Measurements from ENCODE around the gene MFRP. TPM values are rescaled to one million over a fixed set of nuclear protein-coding genes. Genes with fewer than 3 reads are reported as not detected.

MFRP gene
- total RNA-seq, 2 donors from 2014 or later: not detected

DNA sequence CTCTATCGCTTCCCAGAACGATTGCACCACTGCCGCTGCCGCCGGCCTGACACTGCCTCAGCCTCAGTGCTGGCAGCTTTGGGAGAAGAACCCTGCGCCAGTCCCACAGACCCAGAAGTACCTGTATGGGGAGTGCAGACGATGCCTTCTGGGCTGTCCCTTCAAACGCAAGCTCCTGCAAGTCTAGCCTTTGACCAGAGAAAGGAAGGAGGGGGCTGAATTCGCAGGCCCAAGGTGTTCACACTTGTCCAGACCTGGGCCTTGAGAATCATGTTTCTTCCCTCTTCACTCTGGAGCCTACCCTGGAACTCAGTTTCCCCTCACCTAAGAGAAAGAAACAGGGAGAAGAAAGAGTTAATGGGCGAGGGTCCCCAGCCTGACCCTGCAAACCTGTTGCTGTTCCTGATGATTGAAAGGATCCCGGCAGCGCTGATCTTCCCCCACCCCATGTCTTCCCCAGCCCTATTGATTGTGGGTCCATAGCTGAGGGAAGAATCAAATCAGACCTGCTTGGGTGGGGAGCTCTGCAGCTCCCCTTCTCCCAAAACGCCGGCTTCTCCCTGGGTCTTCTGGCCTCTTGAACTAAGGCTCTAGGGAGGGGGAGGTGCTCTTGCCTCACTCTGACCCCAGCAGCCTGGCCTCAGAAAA, 28.8 kb downstream of the MFRP start:
- TF ChIP-seq, protein P1, sequence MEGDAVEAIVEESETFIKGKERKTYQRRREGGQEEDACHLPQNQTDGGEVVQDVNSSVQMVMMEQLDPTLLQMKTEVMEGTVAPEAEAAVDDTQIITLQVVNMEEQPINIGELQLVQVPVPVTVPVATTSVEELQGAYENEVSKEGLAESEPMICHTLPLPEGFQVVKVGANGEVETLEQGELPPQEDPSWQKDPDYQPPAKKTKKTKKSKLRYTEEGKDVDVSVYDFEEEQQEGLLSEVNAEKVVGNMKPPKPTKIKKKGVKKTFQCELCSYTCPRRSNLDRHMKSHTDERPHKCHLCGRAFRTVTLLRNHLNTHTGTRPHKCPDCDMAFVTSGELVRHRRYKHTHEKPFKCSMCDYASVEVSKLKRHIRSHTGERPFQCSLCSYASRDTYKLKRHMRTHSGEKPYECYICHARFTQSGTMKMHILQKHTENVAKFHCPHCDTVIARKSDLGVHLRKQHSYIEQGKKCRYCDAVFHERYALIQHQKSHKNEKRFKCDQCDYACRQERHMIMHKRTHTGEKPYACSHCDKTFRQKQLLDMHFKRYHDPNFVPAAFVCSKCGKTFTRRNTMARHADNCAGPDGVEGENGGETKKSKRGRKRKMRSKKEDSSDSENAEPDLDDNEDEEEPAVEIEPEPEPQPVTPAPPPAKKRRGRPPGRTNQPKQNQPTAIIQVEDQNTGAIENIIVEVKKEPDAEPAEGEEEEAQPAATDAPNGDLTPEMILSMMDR (IDR thresholded peaks at IDR 0.05): no peak
- no peak for TF ChIP-seq POLR2A (IDR thresholded peaks at IDR 0.05)
- no peak for TF ChIP-seq POLR2AphosphoS5 (IDR thresholded peaks at IDR 0.05)
- no peaks in the 10 kb centered on the region for H3K4me1 ChIP-seq (replicated peaks)
- WGBS: 46% methylated on average over 14 of the region's 14 CpGs
- DNase-seq (ENCODE audit: low spot score): no peak
- H3K36me3 ChIP-seq: no peaks in the 10 kb centered on the region
- peak overlapping the region in 1 of 2 donors; percentile 28 for H3K4me3 ChIP-seq
- intact Hi-C loops (cut with DNase I): loop anchor here (2.0 kb wide), 1 partner anchor 57 kb away; no protein-coding TSS in a partner anchor
- peak overlapping the region; percentile 65 to 81 for H3K27ac ChIP-seq
- no peaks in the 10 kb centered on the region for H3K9me3 ChIP-seq
- peaks cover 7% of the 10 kb centered on the region for H3K27me3 ChIP-seq (replicated peaks; ENCODE audit: insufficient read depth)

DNA sequence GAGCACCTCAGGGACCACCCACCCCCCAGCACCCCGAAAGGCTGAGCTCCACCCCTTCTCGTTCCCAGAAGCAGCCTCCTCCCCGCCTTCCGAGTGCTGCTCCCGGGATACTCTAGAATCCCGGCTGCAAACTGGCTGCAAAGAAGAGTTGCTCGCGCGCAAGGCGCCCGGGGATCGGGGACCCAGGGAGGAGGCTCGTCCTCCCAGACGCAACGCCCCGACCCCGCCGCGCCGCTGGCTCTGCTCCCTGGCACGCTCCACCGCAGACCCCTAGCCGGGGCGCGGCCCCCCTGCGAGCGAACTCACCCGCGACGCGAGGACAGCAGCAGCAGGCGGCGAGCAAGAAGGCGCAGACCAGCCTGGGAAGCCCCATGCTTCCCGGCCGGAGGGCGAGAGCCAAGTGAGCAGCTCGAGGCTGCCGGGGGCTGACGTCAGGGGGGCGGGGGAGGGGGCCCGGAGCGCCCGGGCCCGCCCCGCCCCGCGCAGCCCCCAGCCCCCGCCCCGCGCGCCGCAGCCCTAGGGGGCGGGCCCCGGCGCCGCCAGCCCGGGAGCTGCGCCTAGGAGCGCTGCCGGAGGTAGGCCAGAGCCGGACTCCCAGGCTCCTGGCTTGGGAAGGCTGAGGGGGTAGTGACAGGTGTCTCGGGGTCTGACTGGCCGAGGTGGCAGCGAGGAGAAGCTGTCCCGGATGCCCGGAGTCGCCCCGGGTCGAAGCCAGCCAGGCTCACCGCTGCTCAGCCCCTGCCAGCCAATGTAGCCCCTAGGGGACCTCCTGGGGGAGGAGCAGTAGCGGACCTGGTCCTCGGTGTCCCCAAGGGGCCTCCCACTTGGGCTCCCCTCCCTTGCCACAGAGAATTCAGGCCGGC, 29.5 kb downstream of the MFRP start, which contains the start of gene MCAM:
TSS of gene MCAM (minus strand) at position 402 of the 863 bp plus-strand sequence. CDS start at position 373, 29 bp downstream.
- Histone ChIP-seq H3K36me3 (no peaks in the 10 kb centered on the region), H3K4me1 (replicated peaks) (no peaks in the 10 kb centered on the region), H3K4me3 (peak within 1 kb of the TSS; percentile 28 to 40), H3K27me3 (replicated peaks; ENCODE audit: insufficient read depth) (peaks cover 7% of the 10 kb centered on the region), H3K27ac (peak within 1 kb of the TSS; percentile 66 to 81), H3K9me3 (no peaks in the 10 kb centered on the region)
- WGBS: 2% methylated on average over 40 of the region's 74 CpGs
- no peak for DNase-seq (ENCODE audit: low spot score)
- intact Hi-C loops (cut with DNase I): loop anchor here (2.0 kb wide), 1 partner anchor 58 kb away; no protein-coding TSS in a partner anchor
- TF ChIP-seq POLR2A (IDR thresholded peaks at IDR 0.05): no peak
- TF ChIP-seq, protein P1 (IDR thresholded peaks at IDR 0.05): no peak
- no peak for TF ChIP-seq POLR2AphosphoS5 (IDR thresholded peaks at IDR 0.05)

DNA sequence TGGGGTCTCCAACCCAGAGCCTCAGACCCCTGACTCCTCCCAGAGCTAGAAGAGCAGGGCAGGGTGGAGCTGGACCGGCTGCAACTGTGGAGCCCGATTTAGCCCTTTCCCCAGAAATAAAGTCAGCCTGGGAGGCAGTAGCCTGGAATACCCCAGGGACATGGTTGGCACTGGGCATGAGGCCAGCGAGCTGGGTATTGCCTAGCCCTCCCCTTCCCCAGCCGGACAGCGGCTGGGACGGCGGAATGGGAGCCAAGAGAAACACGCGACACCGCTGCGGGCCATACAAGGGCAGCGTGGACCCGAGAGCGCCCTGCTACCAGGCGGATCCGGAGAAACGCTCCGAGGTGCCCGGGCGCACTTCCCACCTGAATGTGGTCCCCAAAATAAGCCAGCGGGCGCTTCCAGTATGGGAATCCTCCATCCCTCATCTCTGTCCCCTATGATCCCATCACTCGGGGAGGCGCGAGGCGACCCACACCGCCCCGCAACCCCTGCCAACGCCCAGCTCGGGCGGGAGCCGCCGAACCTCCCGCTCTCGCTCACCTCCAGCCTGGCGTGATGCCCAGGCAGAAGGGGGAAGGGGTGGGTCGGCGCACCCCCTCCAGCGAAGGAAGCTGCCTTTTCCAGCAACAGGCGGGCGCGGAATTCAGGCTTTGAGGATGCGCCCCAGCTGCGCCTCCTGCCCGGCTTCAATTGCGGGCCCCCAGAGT, 30.3 kb downstream of the MFRP start:
- TF ChIP-seq POLR2A (IDR thresholded peaks at IDR 0.05) (no peak), POLR2AphosphoS5 (IDR thresholded peaks at IDR 0.05) (no peak)
- TF ChIP-seq, protein P1 (IDR thresholded peaks at IDR 0.05): no peak
- no peaks in the 10 kb centered on the region for H3K9me3 ChIP-seq
- no peak for DNase-seq (ENCODE audit: low spot score)
- intact Hi-C loops (cut with DNase I): loop anchor here (2.0 kb wide), 1 partner anchor 59 kb away; no protein-coding TSS in a partner anchor
- H3K36me3 ChIP-seq: no peaks in the 10 kb centered on the region
- peak overlapping the region; percentile 28 to 40 for H3K4me3 ChIP-seq
- 2% methylated on average over 34 of the region's 46 CpGs for WGBS
- H3K4me1 ChIP-seq (replicated peaks): no peaks in the 10 kb centered on the region
- H3K27ac ChIP-seq: peak overlapping the region; percentile 66 to 72
- H3K27me3 ChIP-seq (replicated peaks; ENCODE audit: insufficient read depth): peaks cover 7% of the 10 kb centered on the region

DNA sequence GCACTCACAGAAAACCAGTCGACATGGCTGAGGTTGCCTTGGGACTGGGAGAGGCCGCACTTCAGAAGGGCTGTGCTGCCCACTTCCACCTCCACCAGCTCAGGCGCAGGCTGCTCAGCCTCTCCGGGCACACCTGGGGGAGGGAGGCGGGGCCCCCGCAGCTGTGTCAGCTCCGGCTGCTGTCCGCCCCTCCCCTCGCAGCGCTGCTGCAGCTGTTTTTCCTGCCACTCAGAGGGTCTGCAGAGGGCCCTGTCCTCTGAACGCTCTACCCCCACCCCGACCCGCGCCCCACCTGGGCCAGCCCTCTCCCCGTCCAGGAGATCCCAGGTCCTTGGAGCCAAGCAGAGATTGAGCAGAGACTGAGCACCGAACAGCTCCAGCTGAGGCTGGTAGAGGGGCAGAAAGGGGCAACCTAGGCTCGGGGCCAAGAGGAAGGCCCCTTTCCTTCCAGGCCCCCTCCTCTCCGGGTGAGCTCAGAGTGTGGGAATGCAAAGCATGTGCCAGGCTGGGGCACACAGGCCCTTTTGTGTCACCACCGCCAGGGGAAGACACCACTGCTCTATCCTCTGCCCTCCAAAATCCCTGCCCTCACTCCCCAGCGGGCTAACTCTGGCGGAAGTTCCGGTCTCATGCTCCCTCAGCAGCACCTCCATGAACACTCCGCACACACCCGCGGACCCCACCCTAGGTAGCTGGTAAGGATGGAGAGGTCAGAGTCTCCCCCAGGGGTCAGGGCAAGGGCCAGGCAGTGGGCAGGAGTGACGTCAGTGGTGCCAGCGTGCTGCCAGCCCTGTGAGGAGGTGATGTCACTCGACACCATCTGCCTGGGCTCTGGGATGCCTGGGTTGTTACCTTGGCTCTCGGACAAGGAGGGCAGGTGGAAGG, 31.1 kb downstream of the MFRP start:
- 6% methylated on average over 24 of the region's 29 CpGs for WGBS
- Histone ChIP-seq H3K27me3 (replicated peaks; ENCODE audit: insufficient read depth) (peaks cover 3% of the 10 kb centered on the region), H3K4me3 (peak overlapping the region; percentile 28 to 40), H3K9me3 (no peaks in the 10 kb centered on the region), H3K4me1 (replicated peaks) (no peaks in the 10 kb centered on the region), H3K27ac (peak overlapping the region; percentile 66 to 72), H3K36me3 (no peaks in the 10 kb centered on the region)
- DNase-seq (ENCODE audit: low spot score): no peak
- no peak for TF ChIP-seq POLR2A (IDR thresholded peaks at IDR 0.05)
- TF ChIP-seq, protein P1 (IDR thresholded peaks at IDR 0.05): no peak
- no peak for TF ChIP-seq POLR2AphosphoS5 (IDR thresholded peaks at IDR 0.05)
- intact Hi-C loops (cut with DNase I): loop anchor here (2.0 kb wide), 1 partner anchor 59 kb away; no protein-coding TSS in a partner anchor
